DND-41 (cell line): ENCODE data around the gene MTERF4.

Source experiments
- ATAC-seq: fragments of 200-7000 bp; cut with Tn5 transposase; 3 replicates; pipeline ENCODE4 v1.9.1; 2021; ENCODE audit warnings: low read depth; ENCODE audit not compliant: insufficient read depth
- DNase-seq: peaks from one replicate; pipeline ENCODE4 v3.0.0-alpha.2; 2020
- H2AFZ ChIP-seq: 2 replicates; pipeline ENCODE4 v1.6.0; 2012; ENCODE audit warnings: low read depth, low read length
- H3K27ac ChIP-seq: 2 replicates; pipeline ENCODE4 v1.5.1; 2012; ENCODE audit warnings: low read length, inconsistent platforms
- H3K27me3 ChIP-seq: fragments of 200-600 bp; sonication (generic); 2 replicates; pipeline ENCODE4 v1.6.0; 2012; ENCODE audit warnings: low read length, mild to moderate bottlenecking, inconsistent platforms; ENCODE audit not compliant: insufficient read depth, poor library complexity
- H3K36me3 ChIP-seq: 2 replicates; pipeline ENCODE4 v1.5.1; 2012; ENCODE audit warnings: low read length, inconsistent platforms; ENCODE audit not compliant: insufficient read depth
- H3K4me1 ChIP-seq: 2 replicates; pipeline ENCODE4 v1.5.1; 2012; ENCODE audit warnings: mild to moderate bottlenecking, low read length; ENCODE audit not compliant: insufficient read depth
- H3K4me2 ChIP-seq: 2 replicates; pipeline ENCODE4 v1.6.0; 2012; ENCODE audit warnings: mild to moderate bottlenecking, moderate library complexity, low read length, inconsistent platforms; ENCODE audit not compliant: insufficient read depth
- H3K4me3 ChIP-seq, 2 experiments: fragments of 200-600 bp in 1 of 2; shearing (Covaris generic) in 1 of 2; 2 replicates each; pipeline ENCODE4 v1.5.1; 2012 to 2016; ENCODE audit warnings: inconsistent platforms in 2 of 2, low read length in 2 of 2, mild to moderate bottlenecking in 2 of 2, low read depth in 1 of 2, moderate library complexity in 1 of 2
- H3K79me2 ChIP-seq: 2 replicates; pipeline ENCODE4 v1.6.0; 2012; ENCODE audit warnings: low read length, inconsistent platforms; ENCODE audit not compliant: insufficient read depth
- H3K9ac ChIP-seq: 2 replicates; pipeline ENCODE4 v1.6.0; 2012; ENCODE audit warnings: low read depth, mild to moderate bottlenecking, inconsistent platforms, low read length, moderate library complexity
- H3K9me3 ChIP-seq: 2 replicates; pipeline ENCODE4 v1.5.1; 2012; ENCODE audit warnings: low read length, moderate library complexity, mild to moderate bottlenecking, inconsistent platforms; ENCODE audit not compliant: insufficient read depth, severe bottlenecking
- H4K20me1 ChIP-seq: 2 replicates; pipeline ENCODE4 v1.6.0; 2012; ENCODE audit warnings: low read length; ENCODE audit not compliant: insufficient read depth
- EZH2 ChIP-seq: IDR thresholded peaks from 3 replicates; pipeline ENCODE4 v1.6.1; 2012; ENCODE audit warnings: borderline replicate concordance, low read depth, mild to moderate bottlenecking, moderate library complexity, low read length, inconsistent platforms; ENCODE audit not compliant: severe bottlenecking
- TF ChIP-seq, protein P1 (sequence below): IDR thresholded peaks from 2 replicates; pipeline ENCODE4 v1.5.1; 2012; ENCODE audit warnings: borderline replicate concordance, low read length, moderate library complexity, mild to moderate bottlenecking; ENCODE audit not compliant: poor library complexity, severe bottlenecking; ENCODE audit errors: extremely low read depth

The MTERF4 gene

GRCh38 chr2:241147336-241147735 is 45.2 kb upstream of the MTERF4 start:
- Histone ChIP-seq H3K9me3 (no peaks in the 10 kb centered on the region), H3K79me2 (peaks cover 62% of the 10 kb centered on the region), H3K4me3 (no peak overlapping the region), H3K27ac (no peak overlapping the region), H4K20me1 (peaks cover 25% of the 10 kb centered on the region; the same call in 1 of the 2 replicates), H3K27me3 (no peaks in the 10 kb centered on the region), H3K4me2 (peak overlapping the region; percentile 83; the same call in 1 of the 2 replicates), H3K4me1 (peaks cover 34% of the 10 kb centered on the region), H2AFZ (no peak overlapping the region), H3K36me3 (peaks cover 13% of the 10 kb centered on the region), H3K9ac (no peak overlapping the region)
- TF ChIP-seq, protein P1, sequence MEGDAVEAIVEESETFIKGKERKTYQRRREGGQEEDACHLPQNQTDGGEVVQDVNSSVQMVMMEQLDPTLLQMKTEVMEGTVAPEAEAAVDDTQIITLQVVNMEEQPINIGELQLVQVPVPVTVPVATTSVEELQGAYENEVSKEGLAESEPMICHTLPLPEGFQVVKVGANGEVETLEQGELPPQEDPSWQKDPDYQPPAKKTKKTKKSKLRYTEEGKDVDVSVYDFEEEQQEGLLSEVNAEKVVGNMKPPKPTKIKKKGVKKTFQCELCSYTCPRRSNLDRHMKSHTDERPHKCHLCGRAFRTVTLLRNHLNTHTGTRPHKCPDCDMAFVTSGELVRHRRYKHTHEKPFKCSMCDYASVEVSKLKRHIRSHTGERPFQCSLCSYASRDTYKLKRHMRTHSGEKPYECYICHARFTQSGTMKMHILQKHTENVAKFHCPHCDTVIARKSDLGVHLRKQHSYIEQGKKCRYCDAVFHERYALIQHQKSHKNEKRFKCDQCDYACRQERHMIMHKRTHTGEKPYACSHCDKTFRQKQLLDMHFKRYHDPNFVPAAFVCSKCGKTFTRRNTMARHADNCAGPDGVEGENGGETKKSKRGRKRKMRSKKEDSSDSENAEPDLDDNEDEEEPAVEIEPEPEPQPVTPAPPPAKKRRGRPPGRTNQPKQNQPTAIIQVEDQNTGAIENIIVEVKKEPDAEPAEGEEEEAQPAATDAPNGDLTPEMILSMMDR: no peak
- no peak for TF ChIP-seq EZH2
- ATAC-seq (no peak), DNase-seq (no peak)

DNA sequence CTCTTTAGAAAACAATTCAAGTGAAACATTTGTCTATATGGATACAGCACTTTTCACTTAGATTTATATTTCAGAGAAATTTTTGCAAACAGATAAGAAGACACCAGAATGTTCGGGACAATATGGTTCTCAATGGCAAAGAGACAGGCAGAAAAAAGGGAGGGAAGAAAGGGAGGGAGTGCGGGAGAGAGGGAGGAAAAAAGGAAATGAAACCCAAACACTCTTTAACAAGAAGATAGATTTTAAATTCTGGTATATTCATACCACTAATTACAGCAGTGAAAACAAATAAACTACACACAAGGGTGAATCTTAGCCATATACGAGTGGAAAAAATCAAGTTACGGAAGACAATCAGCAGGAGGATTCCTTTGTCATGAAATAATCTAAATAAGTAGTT is 44.2 kb upstream of the MTERF4 start:
- DNase-seq (no peak), ATAC-seq (no peak)
- no peak overlapping the region for H3K4me3 ChIP-seq
- H2AFZ ChIP-seq: no peak overlapping the region
- H3K4me2 ChIP-seq: no peak overlapping the region
- H3K4me1 ChIP-seq: peaks cover 23% of the 10 kb centered on the region
- H3K27ac ChIP-seq: no peak overlapping the region
- H3K36me3 ChIP-seq: peaks cover 19% of the 10 kb centered on the region
- H3K9ac ChIP-seq: no peak overlapping the region
- H3K79me2 ChIP-seq: peaks cover 57% of the 10 kb centered on the region
- peaks cover 32% of the 10 kb centered on the region; the same call in 1 of the 2 replicates for H4K20me1 ChIP-seq
- H3K27me3 ChIP-seq: no peaks in the 10 kb centered on the region
- H3K9me3 ChIP-seq: no peaks in the 10 kb centered on the region
- TF ChIP-seq EZH2: no peak
- TF ChIP-seq, protein P1: no peak

- Histone ChIP-seq H3K4me1 (peaks cover 5% of the 10 kb centered on the region; the same call in 1 of the 2 replicates), H3K36me3 (peaks cover 47% of the 10 kb centered on the region), H3K4me2 (no peak overlapping the region), H3K9ac (no peak overlapping the region), H3K27me3 (no peaks in the 10 kb centered on the region), H2AFZ (no peak overlapping the region), H3K27ac (no peak overlapping the region), H3K79me2 (peaks cover 35% of the 10 kb centered on the region), H4K20me1 (peaks cover 37% of the 10 kb centered on the region; the same call in 1 of the 2 replicates), H3K4me3 (no peak overlapping the region), H3K9me3 (no peaks in the 10 kb centered on the region)
- DNase-seq (no peak), ATAC-seq (no peak)
- TF ChIP-seq, protein P1: no peak
- no peak for TF ChIP-seq EZH2
Observed at GRCh38 chr2:241142593-241142992, 40.5 kb upstream of the MTERF4 start.
